Right atrium auricular region (tissue), 2 donors: ENCODE results near the gene PSMC6. TPM values are rescaled to one million over a fixed set of nuclear protein-coding genes. Genes with fewer than 3 reads are reported as not detected.
"Not testable (repeated sequence)": the region's sequence is repeated elsewhere in the genome, so short reads cannot be mapped to it uniquely, and the experiment has no call there.

ENCODE experiments used
- DNase-seq: peaks from one replicate; pipeline ENCODE4 v3.0.0-alpha.2; 2019; ENCODE audit warnings: low spot score
- H3K27ac ChIP-seq, 2 donors: fragments of 200-600 bp; sonication (generic); 1 replicate in 1 of 2; 2 replicates in 1 of 2; pipeline ENCODE4 v1.5.1; 2016 to 2019
- H3K27me3 ChIP-seq, 2 donors: fragments of 200-600 bp; sonication (generic); one replicate each; pipeline versions ENCODE4 v1.5.1 to v1.6.0; 2017 to 2019
- H3K36me3 ChIP-seq: fragments of 200-600 bp; sonication (generic); one replicate; pipeline ENCODE4 v1.5.1; 2016
- H3K4me1 ChIP-seq, 2 donors: fragments of 200-600 bp; sonication (generic); one replicate each; pipeline versions ENCODE4 v1.5.1 to v1.6.0; 2017 to 2019
- H3K4me3 ChIP-seq, 2 donors: fragments of 200-600 bp; sonication (generic); 1 replicate in 1 of 2; 2 replicates in 1 of 2; pipeline ENCODE4 v1.5.1; 2017 to 2019; ENCODE audit warnings: mild to moderate bottlenecking in 1 of 2, moderate library complexity in 1 of 2
- H3K9me3 ChIP-seq, 2 donors: fragments of 200-600 bp; sonication (generic); one replicate each; pipeline ENCODE4 v1.5.1; 2019
- total RNA-seq, 2 donors: library from RNA; depleted of rRNA; stranded (reverse); fragments of >200 nt; gene quantifications; one replicate each; pipeline ENCODE4 v1.1.0, GENCODE V29; 2016
- TF ChIP-seq, protein P1 (sequence below), 2 donors: fragments of 200-600 bp; sonication (generic); IDR thresholded peaks; one replicate each; pipeline ENCODE4 v1.5.1; 2019; ENCODE audit warnings: antibody characterized with exemption in 2 of 2

The PSMC6 gene
- total RNA-seq, 2 donors from 2014 or later, result 60.1 to 77.4 TPM

DNA sequence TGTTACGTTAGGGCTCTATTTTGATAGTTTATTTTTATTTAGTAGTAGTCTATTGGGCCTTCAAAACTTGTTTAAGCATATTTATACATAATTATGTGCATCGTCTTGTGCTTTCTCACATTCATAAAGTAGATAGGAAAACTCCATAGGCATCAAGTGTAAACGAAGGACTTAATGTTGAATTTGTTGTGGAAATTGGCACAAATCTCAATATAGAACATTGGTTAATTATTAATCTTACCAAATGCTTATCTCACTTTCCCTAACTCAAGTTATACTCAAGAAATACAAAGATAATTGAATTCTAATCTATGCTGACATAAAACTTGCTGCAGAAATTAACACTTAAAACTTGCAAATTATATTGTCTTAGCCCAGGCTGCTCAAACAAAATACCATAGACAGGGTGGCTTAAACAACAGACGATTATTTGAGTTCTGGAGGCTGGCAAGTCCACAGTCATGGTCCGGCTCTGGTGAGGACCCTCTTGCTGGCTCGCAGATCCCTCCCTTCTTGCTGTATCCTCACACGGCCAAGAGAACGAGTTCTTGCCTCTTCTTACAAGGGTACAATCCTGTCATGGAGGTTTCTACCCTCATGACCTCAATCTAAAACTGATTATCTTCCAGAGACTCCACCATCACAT, 41.8 kb downstream of the PSMC6 start:
- no peaks in the 10 kb centered on the region for H3K27me3 ChIP-seq
- H3K36me3 ChIP-seq, result peaks cover 35% of the 10 kb centered on the region
- H3K9me3 ChIP-seq, result no peaks in the 10 kb centered on the region
- no peak for DNase-seq
- H3K27ac ChIP-seq, result no peak overlapping the region
- no peaks in the 10 kb centered on the region for H3K4me1 ChIP-seq
- no peak overlapping the region for H3K4me3 ChIP-seq
- TF ChIP-seq, protein P1, sequence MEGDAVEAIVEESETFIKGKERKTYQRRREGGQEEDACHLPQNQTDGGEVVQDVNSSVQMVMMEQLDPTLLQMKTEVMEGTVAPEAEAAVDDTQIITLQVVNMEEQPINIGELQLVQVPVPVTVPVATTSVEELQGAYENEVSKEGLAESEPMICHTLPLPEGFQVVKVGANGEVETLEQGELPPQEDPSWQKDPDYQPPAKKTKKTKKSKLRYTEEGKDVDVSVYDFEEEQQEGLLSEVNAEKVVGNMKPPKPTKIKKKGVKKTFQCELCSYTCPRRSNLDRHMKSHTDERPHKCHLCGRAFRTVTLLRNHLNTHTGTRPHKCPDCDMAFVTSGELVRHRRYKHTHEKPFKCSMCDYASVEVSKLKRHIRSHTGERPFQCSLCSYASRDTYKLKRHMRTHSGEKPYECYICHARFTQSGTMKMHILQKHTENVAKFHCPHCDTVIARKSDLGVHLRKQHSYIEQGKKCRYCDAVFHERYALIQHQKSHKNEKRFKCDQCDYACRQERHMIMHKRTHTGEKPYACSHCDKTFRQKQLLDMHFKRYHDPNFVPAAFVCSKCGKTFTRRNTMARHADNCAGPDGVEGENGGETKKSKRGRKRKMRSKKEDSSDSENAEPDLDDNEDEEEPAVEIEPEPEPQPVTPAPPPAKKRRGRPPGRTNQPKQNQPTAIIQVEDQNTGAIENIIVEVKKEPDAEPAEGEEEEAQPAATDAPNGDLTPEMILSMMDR (IDR thresholded peaks at IDR 0.05), result no peak

DNA sequence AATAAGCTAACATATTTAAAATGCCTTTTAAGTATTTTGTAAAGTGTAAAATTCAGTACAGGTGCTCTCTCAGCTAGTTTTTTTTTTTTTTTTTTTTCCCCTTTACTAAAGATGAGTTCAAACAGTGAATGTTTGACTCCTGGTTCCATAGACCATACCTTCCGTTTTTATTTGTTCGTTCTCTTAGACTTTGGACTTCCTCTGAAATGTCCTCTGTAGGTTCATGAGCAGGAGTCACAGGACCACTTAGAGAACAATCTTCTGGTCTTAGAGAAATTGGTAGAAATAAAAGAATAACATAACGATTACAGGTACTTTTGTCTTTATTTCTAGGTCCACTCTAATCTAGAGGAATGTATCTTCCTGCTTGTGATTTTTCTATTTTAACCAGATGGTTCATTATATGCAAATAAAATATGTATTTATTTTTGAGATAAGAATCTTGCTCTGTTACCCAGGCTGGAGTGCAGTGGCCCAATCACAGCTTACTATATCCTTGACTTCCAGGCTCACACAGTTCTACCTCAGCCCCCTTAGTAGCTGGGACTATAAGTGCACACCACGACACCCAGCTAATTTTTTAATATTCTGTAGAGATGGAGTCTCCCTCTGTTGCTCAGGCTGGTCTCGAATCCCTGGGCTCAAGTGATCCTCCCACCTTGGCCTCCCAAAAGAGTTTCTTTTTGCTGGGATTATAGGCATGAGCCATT, 48.8 kb downstream of the PSMC6 start:
- Histone ChIP-seq H3K4me1 (no peaks in the 10 kb centered on the region), H3K27me3 (no peaks in the 10 kb centered on the region), H3K4me3 (no peak overlapping the region), H3K9me3 (no peaks in the 10 kb centered on the region), H3K27ac (no peak overlapping the region), H3K36me3 (peaks cover 34% of the 10 kb centered on the region)
- DNase-seq, result no peak
- TF ChIP-seq, protein P1 (IDR thresholded peaks at IDR 0.05), result no peak

DNA sequence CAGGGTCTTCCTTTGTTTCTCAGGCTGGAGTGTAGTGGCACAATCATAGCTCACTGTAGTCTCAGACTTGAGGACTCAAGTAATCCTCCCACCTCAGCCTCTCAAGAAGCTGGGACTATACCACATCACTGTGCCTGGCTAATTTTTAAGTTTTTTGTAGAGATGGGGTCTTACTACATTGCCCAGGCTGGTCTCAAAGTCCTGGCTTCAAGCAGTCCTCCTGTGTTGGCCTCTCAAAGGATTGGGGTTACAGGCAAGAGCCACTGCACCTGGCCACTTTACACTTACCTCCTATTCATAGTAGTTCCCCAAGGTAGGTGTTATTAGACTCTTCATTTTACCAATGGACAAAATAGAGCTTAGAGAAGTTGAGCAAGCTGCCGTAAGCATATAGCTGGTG, 52.1 kb downstream of the PSMC6 start:
- H3K9me3 ChIP-seq, result no peaks in the 10 kb centered on the region
- H3K36me3 ChIP-seq, result peaks cover 36% of the 10 kb centered on the region
- H3K27ac ChIP-seq, result no peak overlapping the region
- no peaks in the 10 kb centered on the region for H3K4me1 ChIP-seq
- H3K4me3 ChIP-seq, result no peak overlapping the region
- H3K27me3 ChIP-seq, result no peaks in the 10 kb centered on the region
- TF ChIP-seq, protein P1 (IDR thresholded peaks at IDR 0.05), result no peak
- DNase-seq, result no peak

DNA sequence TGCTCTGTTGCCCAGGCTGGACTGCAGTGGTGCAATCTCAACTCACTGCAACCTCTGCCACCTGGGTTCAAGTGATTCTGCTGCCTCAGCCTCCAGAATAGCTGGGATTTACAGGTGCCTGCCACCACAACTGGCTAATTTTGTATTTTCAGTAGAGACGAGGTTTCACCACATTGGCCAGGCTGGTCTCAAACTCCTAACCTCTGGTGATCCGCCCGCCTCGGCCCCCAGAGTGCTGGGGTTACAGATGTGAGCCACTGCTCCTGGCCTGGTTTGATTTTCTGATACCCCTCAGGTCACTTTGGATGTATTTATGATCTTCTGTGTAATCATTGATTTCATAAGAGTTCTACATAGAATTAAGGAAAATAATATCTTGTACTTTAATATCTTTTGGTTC, 55.9 kb downstream of the PSMC6 start:
- H3K36me3 ChIP-seq, result peaks cover 38% of the 10 kb centered on the region
- H3K9me3 ChIP-seq, DNase-seq, H3K4me3 ChIP-seq, H3K27me3 ChIP-seq, H3K27ac ChIP-seq, H3K4me1 ChIP-seq: not testable (repeated sequence)

DNA sequence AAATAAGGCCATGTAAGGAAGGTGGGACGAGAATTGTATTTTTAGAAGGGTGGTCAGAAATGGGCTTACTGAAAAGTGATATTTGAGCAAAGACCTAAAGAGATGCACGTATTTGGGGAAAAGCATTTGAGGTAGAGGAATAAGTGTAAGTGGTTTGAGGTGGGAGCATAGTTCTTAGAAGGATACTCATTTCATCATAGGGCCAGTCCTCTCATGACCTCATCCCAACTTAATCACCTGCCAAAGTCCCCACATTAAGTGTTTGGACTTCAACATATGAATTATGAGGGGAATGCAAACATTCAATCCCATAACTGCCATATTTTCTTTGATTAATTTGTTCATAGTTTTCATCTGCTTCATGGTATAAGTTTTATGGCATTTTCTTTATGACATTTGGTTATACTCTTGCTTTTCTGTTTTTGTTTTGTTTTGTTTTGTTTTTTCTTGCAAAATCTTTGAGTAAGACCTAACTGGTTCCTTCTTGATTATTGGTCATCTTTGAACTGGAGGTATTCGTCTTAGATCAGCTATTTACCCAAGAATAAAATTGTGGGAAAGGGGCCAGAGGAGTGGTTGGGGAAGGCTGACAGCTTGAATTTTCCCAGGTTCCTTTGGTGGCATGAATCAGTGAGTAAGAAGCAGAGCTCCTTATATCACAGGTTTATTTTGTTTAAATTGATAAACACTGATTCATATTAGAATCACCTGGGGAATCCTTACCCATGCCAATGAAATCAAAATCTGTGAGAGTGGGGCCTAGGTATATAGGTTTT, 60.2 kb downstream of the PSMC6 start:
- no peak overlapping the region for H3K4me3 ChIP-seq
- peaks cover 29% of the 10 kb centered on the region for H3K36me3 ChIP-seq
- TF ChIP-seq, protein P1 (IDR thresholded peaks at IDR 0.05), result no peak
- H3K27ac ChIP-seq, result no peak overlapping the region
- H3K9me3 ChIP-seq, result no peaks in the 10 kb centered on the region
- DNase-seq, result no peak
- H3K27me3 ChIP-seq, result no peaks in the 10 kb centered on the region
- H3K4me1 ChIP-seq, result no peaks in the 10 kb centered on the region

DNA sequence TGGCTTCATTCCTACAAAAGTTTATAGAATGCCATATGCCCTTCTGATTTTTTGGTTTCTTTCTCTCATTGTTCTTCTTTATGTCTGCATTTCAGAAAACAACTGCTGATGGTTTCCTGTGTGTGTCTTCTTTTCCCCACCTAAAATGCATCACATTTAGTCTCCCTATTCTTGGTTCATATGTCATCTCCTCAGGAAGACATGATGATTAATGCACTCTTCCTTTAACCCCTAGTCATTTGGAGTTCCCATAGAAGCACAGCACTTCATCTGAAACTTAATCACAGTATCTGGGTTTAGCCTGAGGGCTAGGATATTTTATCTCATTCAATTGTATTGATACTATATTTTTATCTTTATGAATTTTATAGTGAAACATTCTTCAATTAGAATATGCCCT, 62.9 kb downstream of the PSMC6 start:
- TF ChIP-seq, protein P1 (IDR thresholded peaks at IDR 0.05), result no peak
- peaks cover 43% of the 10 kb centered on the region for H3K36me3 ChIP-seq
- DNase-seq, result no peak

More for the DNA sequence above, 62.9 kb downstream of the PSMC6 start:
- Histone ChIP-seq H3K4me3 (no peak overlapping the region), H3K27ac (no peak overlapping the region), H3K27me3 (no peaks in the 10 kb centered on the region), H3K9me3 (no peaks in the 10 kb centered on the region), H3K4me1 (no peaks in the 10 kb centered on the region)
